Hepatocyte (in vitro differentiated cells): ENCODE measurements around the gene EEF2K. TPM values are rescaled to one million over a fixed set of nuclear protein-coding genes. Genes with fewer than 3 reads are reported as not detected.
A peak's percentile ranks its signal among the peaks of the same experiment; 100 is the strongest.

Experiments used
- DNase-seq: peaks from one replicate; pipeline ENCODE4 v3.0.0-alpha.2; 2016; ENCODE audit warnings: low spot score
- H2AFZ ChIP-seq: fragments of 200-600 bp; sonication (generic); 2 replicates; pipeline ENCODE4 v1.6.0; 2016; ENCODE audit warnings: antibody characterized with exemption, mild to moderate bottlenecking
- H3K27ac ChIP-seq: fragments of 200-600 bp; sonication (generic); 2 replicates; pipeline ENCODE4 v1.5.1; 2016; ENCODE audit warnings: mild to moderate bottlenecking
- H3K27me3 ChIP-seq: fragments of 200-600 bp; sonication (generic); 2 replicates; pipeline ENCODE4 v1.6.1; 2016
- H3K36me3 ChIP-seq: fragments of 200-600 bp; sonication (generic); replicated peaks from 2 replicates; pipeline ENCODE4 v1.5.1; 2016; ENCODE audit warnings: low read depth; ENCODE audit not compliant: insufficient read depth
- H3K4me1 ChIP-seq: fragments of 200-600 bp; sonication (generic); 2 replicates; pipeline ENCODE4 v1.5.1; 2016; ENCODE audit warnings: mild to moderate bottlenecking, moderate library complexity; ENCODE audit not compliant: insufficient read depth
- H3K4me2 ChIP-seq: fragments of 200-600 bp; sonication (generic); 2 replicates; pipeline ENCODE4 v1.6.0; 2016
- H3K4me3 ChIP-seq: fragments of 200-600 bp; sonication (generic); 2 replicates; pipeline ENCODE4 v1.5.1; 2016; ENCODE audit warnings: mild to moderate bottlenecking
- H3K79me2 ChIP-seq: fragments of 200-600 bp; sonication (generic); 2 replicates; pipeline ENCODE4 v1.6.0; 2017; ENCODE audit warnings: mild to moderate bottlenecking
- H3K9me2 ChIP-seq: fragments of 200-600 bp; sonication (generic); replicated peaks from 2 replicates; pipeline ENCODE4 v1.6.0; 2017; ENCODE audit warnings: mild to moderate bottlenecking; ENCODE audit not compliant: insufficient read depth
- H3K9me3 ChIP-seq: fragments of 200-600 bp; sonication (generic); 2 replicates; pipeline ENCODE4 v1.5.1; 2016; ENCODE audit warnings: low read depth, mild to moderate bottlenecking
- H4K20me1 ChIP-seq: fragments of 200-600 bp; sonication (generic); 2 replicates; pipeline ENCODE4 v1.6.0; 2016; ENCODE audit warnings: mild to moderate bottlenecking; ENCODE audit not compliant: insufficient read depth, poor library complexity, severe bottlenecking
- CTCF ChIP-seq: fragments of 200-600 bp; sonication (generic); IDR thresholded peaks from 2 replicates; pipeline ENCODE4 v1.5.1; 2016; ENCODE audit warnings: antibody characterized with exemption, mild to moderate bottlenecking; ENCODE audit not compliant: poor library complexity
- EZH2 ChIP-seq: fragments of 200-600 bp; sonication (generic); IDR thresholded peaks from 2 replicates; pipeline ENCODE4 v1.6.1; 2016; ENCODE audit warnings: antibody characterized with exemption, mild to moderate bottlenecking, borderline replicate concordance
- EZH2phosphoT487 ChIP-seq: fragments of 200-600 bp; sonication (generic); IDR thresholded peaks from one replicate; pipeline ENCODE4 v1.6.1; 2018; ENCODE audit warnings: antibody characterized with exemption, mild to moderate bottlenecking, low read depth, moderate library complexity; ENCODE audit not compliant: unreplicated experiment, severe bottlenecking
- WGBS: methylation state at CpG from one replicate; pipeline ENCODE4 v1.1.6; 2016; ENCODE audit warnings: low lambda C conversion rate; ENCODE audit errors: missing lambda C conversion rate; 5-methylcytosine and 5-hydroxymethylcytosine counted together
- polyA plus RNA-seq: library from polyadenylated mRNA; unstranded; fragments of >200 nt; fragmentation: Nextera tagmentation; extraction: Ambion mirVana; gene quantifications from 2 replicates; pipeline ENCODE4 v1.2.1, GENCODE V29; 2016
- total RNA-seq: library from RNA; depleted of rRNA; stranded (reverse); fragments of >200 nt; gene quantifications from 2 replicates; pipeline ENCODE4 v1.2.3, GENCODE V29; 2014

The EEF2K gene
- total and polyA plus RNA-seq, 2 experiments from 2014 or later = 7.9 to 15.1 TPM

DNA sequence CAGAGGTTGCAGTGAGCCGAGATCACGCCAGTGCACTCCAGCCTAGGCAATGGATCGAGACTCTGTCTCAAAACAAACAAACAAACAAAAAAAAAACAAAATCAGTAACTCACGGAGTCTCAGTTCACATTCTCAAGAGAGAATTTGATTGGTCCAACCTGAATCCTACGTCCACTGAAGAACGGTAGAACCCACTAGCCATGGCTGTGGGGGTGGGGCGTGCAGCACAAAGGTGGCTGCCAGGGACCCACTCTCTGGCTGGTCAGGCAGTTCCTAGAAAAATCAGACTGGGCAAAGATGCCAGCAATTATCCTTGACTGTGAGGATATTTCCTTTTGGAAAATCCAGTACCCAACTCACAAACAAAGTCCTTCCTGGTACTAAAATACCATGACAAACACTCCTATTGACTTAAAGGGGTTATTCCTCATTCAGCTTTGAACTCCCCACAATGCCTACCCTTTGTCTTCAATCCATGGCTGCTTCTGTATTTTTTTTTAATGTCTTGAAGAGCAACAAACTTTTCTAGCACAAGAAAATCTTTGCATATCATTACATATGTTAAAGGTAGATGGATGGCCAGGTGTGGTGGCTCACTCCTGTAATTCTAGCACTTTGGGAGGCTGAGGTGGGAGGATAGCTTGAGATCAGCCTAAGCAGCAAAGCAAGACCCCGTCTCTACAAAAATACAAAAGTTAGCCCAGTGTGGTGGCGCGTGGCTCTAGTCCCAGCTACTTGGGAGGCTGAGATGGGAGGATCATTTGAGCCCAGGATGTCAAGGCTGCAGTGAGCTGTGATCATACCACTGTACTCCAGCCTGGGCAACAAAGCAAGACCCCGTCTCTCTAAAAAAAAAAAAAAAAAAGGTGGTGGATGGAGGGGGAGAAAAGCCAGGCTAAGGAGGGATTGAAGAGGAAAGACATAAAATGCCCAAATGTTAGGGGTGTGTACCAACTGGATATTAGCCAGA, 87.3 kb downstream of the EEF2K start:
- H3K27me3 ChIP-seq = no peaks in the 10 kb centered on the region
- H3K9me3 ChIP-seq = no peaks in the 10 kb centered on the region
- TF ChIP-seq CTCF = no peak
- no peak for TF ChIP-seq EZH2phosphoT487
- TF ChIP-seq EZH2 = no peak
- H3K4me1 ChIP-seq = no peaks in the 10 kb centered on the region
- 90% methylated on average over 11 of the region's 11 CpGs for WGBS
- no peak overlapping the region for H3K27ac ChIP-seq
- no peaks in the 10 kb centered on the region for H4K20me1 ChIP-seq
- DNase-seq = no peak
- no peaks in the 10 kb centered on the region for H3K79me2 ChIP-seq
- no peak overlapping the region for H3K4me2 ChIP-seq
- H3K4me3 ChIP-seq = no peak overlapping the region
- no peaks in the 10 kb centered on the region for H3K36me3 ChIP-seq
- H3K9me2 ChIP-seq = no peaks in the 10 kb centered on the region
- no peak overlapping the region for H2AFZ ChIP-seq

- H3K9me2 ChIP-seq = no peaks in the 10 kb centered on the region
- DNase-seq = no peak
- peak overlapping the region; percentile 73 for H2AFZ ChIP-seq
- TF ChIP-seq EZH2phosphoT487 = no peak
- TF ChIP-seq EZH2 = no peak
- TF ChIP-seq CTCF = no peak
- peaks cover 28% of the 10 kb centered on the region for H3K79me2 ChIP-seq
- H3K27me3 ChIP-seq = no peaks in the 10 kb centered on the region
- peaks cover 22% of the 10 kb centered on the region for H4K20me1 ChIP-seq
- no peaks in the 10 kb centered on the region for H3K36me3 ChIP-seq
- no peaks in the 10 kb centered on the region for H3K4me1 ChIP-seq
- peak overlapping the region; percentile 48 for H3K4me3 ChIP-seq
- WGBS = 7% methylated on average over 17 of the region's 17 CpGs
- peak overlapping the region; percentile 75 for H3K4me2 ChIP-seq
- no peaks in the 10 kb centered on the region for H3K9me3 ChIP-seq
- peak overlapping the region; percentile 16 for H3K27ac ChIP-seq
Observed at GRCh38 chr16:22296225-22297113, 90.4 kb downstream of the EEF2K start.

- Histone ChIP-seq H3K36me3 (no peaks in the 10 kb centered on the region), H3K27ac (peak within 1 kb of the TSS; percentile 96), H3K27me3 (no peaks in the 10 kb centered on the region), H3K79me2 (peaks cover 37% of the 10 kb centered on the region), H4K20me1 (peaks cover 22% of the 10 kb centered on the region), H3K9me2 (no peaks in the 10 kb centered on the region), H3K4me1 (no peaks in the 10 kb centered on the region), H2AFZ (peak within 1 kb of the TSS; percentile 73), H3K4me2 (peak within 1 kb of the TSS; percentile 82), H3K4me3 (peak within 1 kb of the TSS; percentile 67), H3K9me3 (no peaks in the 10 kb centered on the region)
- DNase-seq = peak; percentile 98
- 1% methylated on average over 51 of the region's 76 CpGs for WGBS
- TF ChIP-seq EZH2phosphoT487 = no peak
- no peak for TF ChIP-seq EZH2
- TF ChIP-seq CTCF = peak; percentile 98
Observed at GRCh38 chr16:22297114-22297870, 91.2 kb downstream of the EEF2K start, which contains the start of gene POLR3E. POLR3E (plus strand) TSS chr16:22297409; CDS start chr16:22302969, 5,560 bp downstream.
